Neural progenitor cell (in vitro differentiated cells): ENCODE results near the gene ABHD12.

ENCODE experiments used
- EZH2 ChIP-seq: fragments of 200-600 bp; sonication (generic); IDR thresholded peaks from 2 replicates; pipeline ENCODE4 v1.6.1; 2017; ENCODE audit warnings: antibody characterized with exemption, mild to moderate bottlenecking, moderate library complexity
- EZH2phosphoT487 ChIP-seq: fragments of 200-600 bp; sonication (generic); IDR thresholded peaks from 2 replicates; pipeline ENCODE4 v1.6.1; 2017; ENCODE audit warnings: antibody characterized with exemption
- TF ChIP-seq, protein P1 (sequence below): fragments of 200-600 bp; sonication (generic); IDR thresholded peaks from 2 replicates; pipeline ENCODE4 v1.5.1; 2017; ENCODE audit warnings: antibody characterized with exemption, mild to moderate bottlenecking

DNA sequence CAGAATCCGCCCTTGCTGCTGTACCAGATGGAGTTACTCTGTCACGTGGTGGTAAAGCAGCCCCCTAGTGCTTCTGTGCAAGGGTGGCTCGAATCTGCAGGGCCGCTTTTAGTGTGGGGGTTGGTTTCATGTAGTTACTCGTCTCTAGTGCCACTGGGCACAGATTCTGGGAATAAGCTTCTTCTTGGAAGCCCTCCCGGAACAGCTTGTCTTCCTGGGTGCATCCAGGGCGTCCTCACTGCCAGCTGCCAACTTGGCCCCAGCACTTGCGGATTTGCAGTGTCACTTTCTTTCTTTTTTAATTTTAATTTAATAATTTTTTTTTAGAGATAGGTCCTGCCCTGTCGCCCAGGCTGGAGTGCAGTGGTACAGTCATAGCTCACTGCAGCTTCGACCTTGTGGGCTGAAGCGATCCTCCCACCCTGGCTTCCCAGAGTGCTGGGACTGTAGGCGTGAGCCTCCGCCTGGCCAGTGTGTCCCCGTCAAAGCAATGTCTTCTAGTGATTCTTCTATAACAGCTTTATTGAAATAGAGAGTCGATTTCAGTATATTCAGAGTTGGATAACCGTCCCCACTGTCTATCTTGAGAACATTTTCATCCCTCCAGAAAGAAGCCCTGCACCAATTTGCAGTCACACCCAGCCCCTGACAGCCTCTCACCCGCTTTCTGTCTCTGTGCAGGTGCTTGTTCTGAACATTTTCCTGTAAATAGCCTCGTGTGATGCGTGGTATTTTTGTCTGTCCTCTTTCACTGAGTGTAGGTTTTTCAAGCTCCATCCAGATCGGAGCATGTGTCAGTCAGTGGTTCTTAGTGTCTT lies 116.9 kb downstream of the ABHD12 start:
- TF ChIP-seq EZH2phosphoT487 (no peak), EZH2 (no peak)
- TF ChIP-seq, protein P1, sequence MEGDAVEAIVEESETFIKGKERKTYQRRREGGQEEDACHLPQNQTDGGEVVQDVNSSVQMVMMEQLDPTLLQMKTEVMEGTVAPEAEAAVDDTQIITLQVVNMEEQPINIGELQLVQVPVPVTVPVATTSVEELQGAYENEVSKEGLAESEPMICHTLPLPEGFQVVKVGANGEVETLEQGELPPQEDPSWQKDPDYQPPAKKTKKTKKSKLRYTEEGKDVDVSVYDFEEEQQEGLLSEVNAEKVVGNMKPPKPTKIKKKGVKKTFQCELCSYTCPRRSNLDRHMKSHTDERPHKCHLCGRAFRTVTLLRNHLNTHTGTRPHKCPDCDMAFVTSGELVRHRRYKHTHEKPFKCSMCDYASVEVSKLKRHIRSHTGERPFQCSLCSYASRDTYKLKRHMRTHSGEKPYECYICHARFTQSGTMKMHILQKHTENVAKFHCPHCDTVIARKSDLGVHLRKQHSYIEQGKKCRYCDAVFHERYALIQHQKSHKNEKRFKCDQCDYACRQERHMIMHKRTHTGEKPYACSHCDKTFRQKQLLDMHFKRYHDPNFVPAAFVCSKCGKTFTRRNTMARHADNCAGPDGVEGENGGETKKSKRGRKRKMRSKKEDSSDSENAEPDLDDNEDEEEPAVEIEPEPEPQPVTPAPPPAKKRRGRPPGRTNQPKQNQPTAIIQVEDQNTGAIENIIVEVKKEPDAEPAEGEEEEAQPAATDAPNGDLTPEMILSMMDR, result no peak
